NOMO-1 treated with dmso at 0.1 percent for 144 hours (cell line): ENCODE measurements around the gene SLC12A3.

Source experiments
- DNase-seq: peaks from one replicate; lab custom pipeline; 2025; ENCODE audit not compliant: unreplicated experiment; lab: John Stamatoyannopoulos, UW

Gene SLC12A3

DNA sequence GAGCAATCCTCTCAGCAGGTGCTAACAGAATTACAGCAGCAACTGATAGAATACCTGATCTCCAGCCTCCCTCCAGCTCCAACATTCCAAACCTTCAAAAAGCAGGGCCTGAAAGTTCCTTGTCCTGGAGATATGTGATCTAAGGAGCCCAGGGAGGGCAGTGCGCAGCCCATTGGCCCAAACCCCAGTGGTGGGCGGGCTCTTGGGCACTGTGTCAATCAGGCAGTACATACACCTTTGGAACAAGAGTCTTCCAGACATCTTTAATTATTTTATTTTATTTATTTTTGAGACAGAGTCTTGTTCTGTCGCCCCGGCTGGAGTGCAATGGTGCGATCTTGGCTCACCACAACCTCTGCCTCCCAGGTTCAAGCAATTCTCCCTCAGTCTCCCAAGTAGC is 24.2 kb downstream of the SLC12A3 start:
- DNase-seq, result no peak

DNA sequence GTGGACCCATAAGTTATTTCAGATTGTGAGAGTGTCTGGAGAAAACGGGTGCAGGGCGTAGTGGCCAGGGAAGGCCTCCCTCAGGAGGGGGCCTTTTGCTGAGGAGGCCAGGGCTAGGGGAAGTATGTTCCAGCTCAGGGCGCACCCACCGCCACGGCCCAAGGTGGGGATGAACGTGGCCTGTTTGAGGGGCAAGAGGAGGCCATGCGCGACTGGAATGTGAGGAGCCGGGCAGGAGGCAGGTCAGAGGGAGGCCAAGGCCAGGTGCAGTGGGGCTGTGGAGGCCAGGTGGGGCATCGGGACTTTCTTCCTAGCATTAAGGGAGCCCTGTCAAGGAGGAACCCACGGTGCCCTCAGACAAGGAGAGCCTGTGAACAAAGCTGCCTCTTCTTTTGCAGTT is 26.7 kb downstream of the SLC12A3 start:
- no peak for DNase-seq

GRCh38 chr16:56892705-56893104 is 27.7 kb downstream of the SLC12A3 start:
- no peak for DNase-seq

- no peak for DNase-seq
Measured at GRCh38 chr16:56894331-56894917, 29.4 kb downstream of the SLC12A3 start.

- no peak for DNase-seq
Measured at GRCh38 chr16:56895813-56896212, 30.8 kb downstream of the SLC12A3 start.

- no peak for DNase-seq
Measured at GRCh38 chr16:56896244-56896643, 31.2 kb downstream of the SLC12A3 start.

DNA sequence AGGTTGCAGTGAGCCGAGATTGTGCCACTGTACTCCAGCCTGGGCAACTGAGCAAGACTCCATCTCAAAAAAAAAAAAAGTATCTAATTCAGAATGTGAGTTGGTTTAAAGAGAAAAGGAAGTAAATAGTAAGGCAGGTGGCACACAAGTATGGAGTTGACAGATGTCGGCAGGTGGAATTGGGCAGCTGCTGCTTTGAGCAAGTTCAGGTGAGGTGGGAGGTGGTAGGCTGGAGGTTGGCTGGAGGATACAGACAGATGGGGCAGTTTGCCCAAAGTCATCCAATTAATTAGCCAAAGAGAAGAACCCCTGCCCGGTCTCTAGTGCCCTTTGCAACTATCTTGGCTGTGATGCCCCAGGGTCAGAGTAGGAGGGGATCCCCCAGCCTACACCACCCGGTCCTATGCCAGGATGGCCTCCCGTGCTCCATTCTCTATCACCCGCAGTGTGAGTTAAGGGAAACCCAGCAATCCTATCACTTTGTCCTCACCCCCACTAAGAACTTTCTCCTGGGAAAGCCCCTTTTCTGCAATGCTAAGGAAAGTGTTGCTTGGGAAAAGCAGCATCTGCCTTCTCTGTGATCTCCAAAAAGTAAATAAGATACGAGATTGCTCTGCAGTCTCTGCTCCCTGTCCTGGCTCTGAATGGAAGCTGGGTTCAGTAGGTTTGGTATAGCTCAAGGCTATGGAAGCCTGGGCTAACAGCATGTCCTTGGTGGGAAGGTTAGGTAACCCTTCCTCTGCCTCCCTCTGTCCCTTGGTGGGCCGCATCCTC is 32.2 kb downstream of the SLC12A3 start:
- no peak for DNase-seq

GRCh38 chr16:56898847-56899246 is 33.8 kb downstream of the SLC12A3 start:
- DNase-seq, result no peak

DNA sequence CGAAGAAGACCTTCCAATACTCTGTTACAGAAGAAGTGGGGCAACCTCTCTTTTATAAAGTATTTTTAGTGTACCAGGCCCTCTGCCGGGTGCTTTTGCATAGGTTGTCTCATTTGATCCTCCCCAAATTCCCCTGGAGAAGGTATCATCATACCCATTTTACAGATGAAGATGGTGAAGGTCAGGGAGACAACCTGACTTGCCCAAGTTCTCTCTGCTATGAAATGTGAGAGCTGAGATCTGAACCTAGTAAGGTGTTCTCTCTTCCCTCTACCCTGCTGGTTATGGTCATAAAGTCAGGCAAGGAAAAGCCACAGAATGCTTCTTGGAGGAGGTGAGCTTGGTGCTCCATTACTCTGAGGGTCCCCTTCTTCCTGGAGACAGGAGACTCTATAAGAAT is 38.9 kb downstream of the SLC12A3 start:
- DNase-seq, result no peak

DNA sequence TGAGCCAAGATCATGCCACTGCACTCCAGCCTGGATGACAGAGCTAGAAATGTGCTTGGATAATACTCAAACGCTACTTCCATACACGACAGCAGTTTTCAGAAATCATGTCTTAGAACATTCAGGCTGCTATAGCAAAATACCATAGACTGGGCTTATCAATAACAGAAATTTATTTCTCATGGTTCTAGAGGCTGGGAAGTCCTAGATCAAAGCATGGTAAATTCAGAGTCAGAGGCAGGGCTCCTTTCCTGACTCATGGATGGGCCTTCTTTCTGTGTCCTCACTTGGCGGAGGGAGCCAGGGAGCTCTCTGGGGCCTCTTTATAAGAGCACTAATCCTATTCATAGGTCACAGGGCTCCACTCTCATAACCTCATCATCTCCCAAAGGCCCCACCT is 42.4 kb downstream of the SLC12A3 start:
- no peak for DNase-seq

DNA sequence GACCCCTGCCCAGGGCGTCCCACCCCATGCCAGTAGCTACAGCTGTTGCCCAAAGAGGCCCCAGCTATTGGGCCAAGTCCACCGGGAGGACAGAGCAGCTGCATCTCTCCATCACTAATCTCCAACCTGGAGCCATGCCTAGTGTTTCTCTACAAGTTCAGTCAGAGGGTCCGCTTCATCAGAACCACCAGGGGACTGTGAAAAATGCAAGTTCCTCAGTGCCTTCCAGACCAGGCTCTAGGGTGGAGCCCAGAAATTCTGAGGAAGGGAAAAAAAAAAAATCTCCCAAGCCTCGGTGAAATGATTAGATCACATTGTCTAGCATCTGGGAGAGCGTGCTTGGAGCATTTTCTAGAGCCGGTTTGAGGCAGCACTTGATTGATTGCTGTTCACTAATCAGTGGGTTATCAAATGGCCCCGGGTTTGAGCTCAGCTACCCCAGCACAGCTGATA is 44.5 kb downstream of the SLC12A3 start:
- no peak for DNase-seq

GRCh38 chr16:56910112-56910511 is 45.1 kb downstream of the SLC12A3 start:
- DNase-seq, result no peak

GRCh38 chr16:56910654-56911539 is 45.9 kb downstream of the SLC12A3 start:
- DNase-seq, result peak; percentile 41

- DNase-seq, result peak; percentile 38
Measured at GRCh38 chr16:56911771-56912571, 47.0 kb downstream of the SLC12A3 start.

DNA sequence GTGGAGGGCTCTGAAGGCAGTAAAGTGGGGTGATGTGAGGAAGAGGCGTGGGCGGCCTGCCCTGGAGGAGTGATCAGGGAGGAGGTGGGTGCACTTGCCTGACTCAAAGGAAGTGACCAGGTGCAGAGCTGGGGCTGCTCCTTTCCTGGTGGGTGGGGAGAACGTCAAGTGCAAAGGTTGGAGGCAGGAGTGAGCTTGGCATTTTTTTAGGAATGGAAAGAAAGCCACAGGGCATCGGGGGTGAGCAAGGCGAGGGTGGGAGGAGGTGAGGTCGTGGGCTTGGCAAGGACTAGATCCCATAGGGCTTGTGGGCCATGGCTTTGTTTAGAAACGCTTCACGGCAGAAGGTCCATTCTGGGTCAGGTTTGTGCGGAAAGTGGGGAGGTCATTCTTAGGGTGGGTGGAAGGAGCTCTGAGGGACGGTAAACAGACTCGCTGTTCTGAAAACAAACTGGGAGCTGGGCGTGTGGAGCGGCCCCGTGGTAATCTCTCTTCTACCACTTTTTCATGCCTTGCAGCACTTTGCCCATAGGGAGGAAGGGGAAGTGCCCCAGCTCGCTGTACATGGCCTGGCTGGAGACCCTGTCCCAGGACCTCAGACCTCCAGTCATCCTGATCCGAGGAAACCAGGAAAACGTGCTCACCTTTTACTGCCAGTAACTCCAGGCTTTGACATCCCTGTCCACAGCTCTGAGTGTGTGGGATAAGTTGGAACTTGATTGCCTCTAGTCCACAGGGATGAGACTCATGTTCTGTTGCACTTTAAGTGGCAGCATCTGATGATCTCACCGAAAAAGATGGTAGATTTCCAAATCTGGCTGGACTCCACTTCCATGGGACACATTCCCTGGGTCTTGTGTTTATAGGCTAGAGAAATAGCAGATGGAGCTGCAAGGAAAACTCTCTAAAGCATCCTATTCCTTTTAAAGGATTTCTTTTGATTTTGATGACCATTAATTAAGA is 48.0 kb downstream of the SLC12A3 start:
- DNase-seq, result no peak

GRCh38 chr16:56914896-56915295 is 49.9 kb downstream of the SLC12A3 start:
- DNase-seq, result no peak

DNA sequence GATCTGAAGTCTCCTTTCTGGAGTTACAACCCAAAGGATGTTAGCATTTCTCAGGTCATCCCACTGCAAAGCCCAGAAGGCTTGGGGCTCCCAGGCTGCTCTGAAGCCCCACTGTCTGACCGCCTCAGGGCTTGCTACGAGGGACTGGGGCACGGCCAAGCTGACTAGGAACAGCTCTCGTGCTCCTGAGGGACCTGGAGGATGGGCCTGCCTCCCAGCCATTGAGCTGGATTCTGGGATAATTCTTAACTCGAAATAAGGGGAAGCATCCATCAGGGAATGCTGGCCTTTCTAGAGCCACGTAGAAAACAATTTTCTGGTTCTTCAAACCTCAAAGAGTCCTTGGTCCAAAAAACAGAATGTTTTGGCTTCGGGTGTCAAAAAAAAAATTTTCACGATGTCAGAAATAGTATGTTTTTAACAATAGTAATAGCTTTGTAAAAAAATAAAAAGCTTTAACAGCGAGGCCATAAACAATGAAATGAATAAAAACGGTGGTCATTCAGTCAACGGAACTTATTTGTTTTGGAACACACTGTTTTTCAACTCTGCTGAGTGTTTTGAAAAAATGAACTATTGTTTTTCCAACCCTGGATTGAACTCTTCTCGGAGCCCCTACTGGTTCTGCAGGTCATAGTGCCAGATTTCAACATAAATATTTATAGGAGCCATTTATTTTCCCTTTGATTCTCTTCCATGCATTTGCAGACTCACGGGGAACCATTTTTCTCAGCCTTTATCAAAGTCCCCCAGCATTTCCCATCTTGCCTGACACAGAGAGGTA is 50.5 kb downstream of the SLC12A3 start:
- DNase-seq, result no peak

- DNase-seq, result peak; percentile 21
Measured at GRCh38 chr16:56916571-56917403, 51.8 kb downstream of the SLC12A3 start.
